Activated naive CD8-positive, alpha-beta T cell treated with anti-CD3 and anti-CD28 coated beads, Interleukin-2, amount 10 ng/mL, durations not matched to agents 7 days and 5 days (primary cell): ENCODE results near the gene MSMB. TPM values are rescaled to one million over a fixed set of nuclear protein-coding genes. Genes with fewer than 3 reads are reported as not detected.

Experiments
- ATAC-seq: fragments of 150-1000 bp; cut with Tn5 transposase; one replicate; pipeline ENCODE4 v1.10.0; 2021; ENCODE audit warnings: low read depth, moderate library complexity
- POLR2A ChIA-PET: fragments of 350-600 bp; sonication (Branson Sonifier 250); formaldehyde crosslinking; loops from one replicate; lab custom pipeline; 2021; ENCODE audit warnings: antibody characterized with exemption; lab: Charles Lee
- DNase-seq: peaks from one replicate; pipeline ENCODE4 v3.0.0; 2021
- H3K27ac Mint-ChIP-seq: one replicate; pipeline ENCODE4 v1.8.0; 2022; ENCODE audit warnings: mild to moderate bottlenecking, mixed read lengths
- H3K27me3 Mint-ChIP-seq: one replicate; pipeline ENCODE4 v1.8.0; 2022; ENCODE audit warnings: mild to moderate bottlenecking, moderate library complexity, mixed read lengths
- H3K36me3 Mint-ChIP-seq: one replicate; pipeline ENCODE4 v1.8.0; 2021; ENCODE audit warnings: mild to moderate bottlenecking, mixed read lengths
- H3K4me1 Mint-ChIP-seq: one replicate; pipeline ENCODE4 v1.8.0; 2021; ENCODE audit warnings: mixed read lengths
- H3K4me3 Mint-ChIP-seq: one replicate; pipeline ENCODE4 v1.8.0; 2022; ENCODE audit warnings: mild to moderate bottlenecking, moderate library complexity, mixed read lengths
- H3K9me3 Mint-ChIP-seq: one replicate; pipeline ENCODE4 v1.8.0; 2021; ENCODE audit warnings: mixed read lengths
- total RNA-seq, 2 experiments: library from RNA; stranded (reverse); gene quantifications; one replicate each; pipeline ENCODE4 v1.2.3, GENCODE V29; 2021

MSMB gene
- total RNA-seq, 2 experiments from 2014 or later: not detected

- POLR2A ChIA-PET: interaction anchor here (1.1 kb wide), 1 partner anchor 16 kb away, joined by 3 read pairs; no protein-coding TSS in a partner anchor
- Mint-ChIP-seq H3K9me3 (peaks cover 2% of the 10 kb centered on the region), H3K27ac (no peak overlapping the region), H3K4me1 (peaks cover 14% of the 10 kb centered on the region), H3K4me3 (no peak overlapping the region), H3K36me3 (no peaks in the 10 kb centered on the region), H3K27me3 (no peaks in the 10 kb centered on the region)
- DNase-seq (no peak), ATAC-seq (no peak)
These were observed 33.9 kb upstream of the MSMB start for GRCh38 chr10:46079831-46080585.

- ATAC-seq (no peak), DNase-seq (no peak)
- Mint-ChIP-seq H3K4me1 (peaks cover 14% of the 10 kb centered on the region), H3K27ac (peak overlapping the region; percentile 38), H3K36me3 (no peaks in the 10 kb centered on the region), H3K4me3 (no peak overlapping the region), H3K9me3 (peaks cover 2% of the 10 kb centered on the region), H3K27me3 (no peaks in the 10 kb centered on the region)
- POLR2A ChIA-PET: interaction anchor here (0.5 to 1.1 kb wide), 2 partner anchors 17 to 434 kb away, joined by 5 read pairs; no protein-coding TSS in a partner anchor
These were observed 31.8 kb upstream of the MSMB start for GRCh38 chr10:46077731-46078413.

GRCh38 chr10:46077141-46077554 lies 31.1 kb upstream of the MSMB start:
- Mint-ChIP-seq H3K27me3 (no peaks in the 10 kb centered on the region), H3K4me1 (peaks cover 14% of the 10 kb centered on the region), H3K36me3 (no peaks in the 10 kb centered on the region), H3K4me3 (no peak overlapping the region), H3K27ac (peak overlapping the region; percentile 38), H3K9me3 (peaks cover 2% of the 10 kb centered on the region)
- POLR2A ChIA-PET: interaction anchor here (1.1 kb wide), 1 partner anchor 18 kb away, joined by 5 read pairs; no protein-coding TSS in a partner anchor
- DNase-seq (no peak), ATAC-seq (no peak)

GRCh38 chr10:46075869-46076268 lies 29.8 kb upstream of the MSMB start:
- Mint-ChIP-seq H3K4me1 (peaks cover 14% of the 10 kb centered on the region), H3K27ac (no peak overlapping the region), H3K4me3 (no peak overlapping the region), H3K27me3 (no peaks in the 10 kb centered on the region), H3K36me3 (no peaks in the 10 kb centered on the region), H3K9me3 (peaks cover 2% of the 10 kb centered on the region)
- DNase-seq: no peak
- POLR2A ChIA-PET: no interaction called here
- ATAC-seq: no peak

- Mint-ChIP-seq H3K27ac (no peak overlapping the region), H3K4me1 (peaks cover 17% of the 10 kb centered on the region), H3K36me3 (no peaks in the 10 kb centered on the region), H3K27me3 (no peaks in the 10 kb centered on the region), H3K4me3 (no peak overlapping the region), H3K9me3 (peaks cover 2% of the 10 kb centered on the region)
- POLR2A ChIA-PET: no interaction called here
- DNase-seq: no peak
- no peak for ATAC-seq
These were observed 28.3 kb upstream of the MSMB start for GRCh38 chr10:46074196-46074946.

- Mint-ChIP-seq H3K4me1 (peaks cover 15% of the 10 kb centered on the region), H3K36me3 (no peaks in the 10 kb centered on the region), H3K4me3 (no peak overlapping the region), H3K9me3 (peaks cover 2% of the 10 kb centered on the region), H3K27me3 (no peaks in the 10 kb centered on the region), H3K27ac (no peak overlapping the region)
- POLR2A ChIA-PET: no interaction called here
- DNase-seq: no peak
- ATAC-seq: no peak
These were observed 27.5 kb upstream of the MSMB start for GRCh38 chr10:46073564-46073963.

- H3K36me3 Mint-ChIP-seq: no peaks in the 10 kb centered on the region
- H3K4me3 Mint-ChIP-seq: no peak overlapping the region
- H3K9me3 Mint-ChIP-seq: no peaks in the 10 kb centered on the region
- H3K27ac Mint-ChIP-seq: no peak overlapping the region
- DNase-seq (no peak), ATAC-seq (no peak)
- no peaks in the 10 kb centered on the region for H3K27me3 Mint-ChIP-seq
- H3K4me1 Mint-ChIP-seq: peaks cover 4% of the 10 kb centered on the region
- POLR2A ChIA-PET: no interaction called here
These were observed 24.7 kb upstream of the MSMB start for GRCh38 chr10:46070749-46071148.

- POLR2A ChIA-PET: no interaction called here
- H3K36me3 Mint-ChIP-seq: no peaks in the 10 kb centered on the region
- no peaks in the 10 kb centered on the region for H3K27me3 Mint-ChIP-seq
- DNase-seq: no peak
- no peak overlapping the region for H3K4me3 Mint-ChIP-seq
- H3K27ac Mint-ChIP-seq: no peak overlapping the region
- no peaks in the 10 kb centered on the region for H3K9me3 Mint-ChIP-seq
- H3K4me1 Mint-ChIP-seq: peaks cover 4% of the 10 kb centered on the region
- ATAC-seq: no peak
These were observed 23.8 kb upstream of the MSMB start for GRCh38 chr10:46069771-46070463.

GRCh38 chr10:46068905-46069304 lies 22.8 kb upstream of the MSMB start:
- ATAC-seq: no peak
- H3K9me3 Mint-ChIP-seq: no peaks in the 10 kb centered on the region
- no peak for DNase-seq
- no peak overlapping the region for H3K4me3 Mint-ChIP-seq
- no peak overlapping the region for H3K27ac Mint-ChIP-seq
- no peaks in the 10 kb centered on the region for H3K36me3 Mint-ChIP-seq
- H3K27me3 Mint-ChIP-seq: no peaks in the 10 kb centered on the region
- peaks cover 4% of the 10 kb centered on the region for H3K4me1 Mint-ChIP-seq
- POLR2A ChIA-PET: no interaction called here

- ATAC-seq (no peak), DNase-seq (no peak)
- H3K27me3 Mint-ChIP-seq: peaks cover 4% of the 10 kb centered on the region
- POLR2A ChIA-PET: no interaction called here
- no peaks in the 10 kb centered on the region for H3K36me3 Mint-ChIP-seq
- H3K27ac Mint-ChIP-seq: no peak overlapping the region
- H3K9me3 Mint-ChIP-seq: no peaks in the 10 kb centered on the region
- H3K4me3 Mint-ChIP-seq: no peak overlapping the region
- H3K4me1 Mint-ChIP-seq: peaks cover 4% of the 10 kb centered on the region
These were observed 22.0 kb upstream of the MSMB start for GRCh38 chr10:46068117-46068516.

GRCh38 chr10:46064269-46064817 lies 18.3 kb upstream of the MSMB start:
- Mint-ChIP-seq H3K4me3 (no peak overlapping the region), H3K4me1 (no peaks in the 10 kb centered on the region), H3K9me3 (no peaks in the 10 kb centered on the region), H3K27ac (no peak overlapping the region), H3K27me3 (peaks cover 4% of the 10 kb centered on the region), H3K36me3 (no peaks in the 10 kb centered on the region)
- no peak for DNase-seq
- no peak for ATAC-seq
- POLR2A ChIA-PET: no interaction called here

- DNase-seq: no peak
- no peaks in the 10 kb centered on the region for H3K4me1 Mint-ChIP-seq
- no peak overlapping the region for H3K27ac Mint-ChIP-seq
- no peaks in the 10 kb centered on the region for H3K36me3 Mint-ChIP-seq
- POLR2A ChIA-PET: no interaction called here
- peaks cover 4% of the 10 kb centered on the region for H3K27me3 Mint-ChIP-seq
- no peak overlapping the region for H3K4me3 Mint-ChIP-seq
- no peak for ATAC-seq
- H3K9me3 Mint-ChIP-seq: no peaks in the 10 kb centered on the region
These were observed 16.8 kb upstream of the MSMB start for GRCh38 chr10:46062723-46063428.
